Measurements from ENCODE around the gene RAG2.

- TF ChIP-seq CTCF (IDR thresholded peaks at IDR 0.05; ENCODE audit: poor library complexity) = no peak
- TF ChIP-seq EZH2 (IDR thresholded peaks at IDR 0.05; ENCODE audit: borderline replicate concordance) = no peak
Measured at GRCh38 chr11:36557991-36558390, 40.0 kb downstream of the RAG2 start.
